ENCODE measurements around the gene SHISAL2B.

- TF ChIP-seq POLR2A (IDR thresholded peaks at IDR 0.05; ENCODE audit: low read depth, low read length): no peak
- TF ChIP-seq POLR2AphosphoS5 (IDR thresholded peaks at IDR 0.05; ENCODE audit: insufficient read depth, low read depth, low read length): no peak
- no peak for TF ChIP-seq CTCF (IDR thresholded peaks at IDR 0.05; ENCODE audit: extremely low read depth in 1 of 2, insufficient read depth in 1 of 2, low read depth in 1 of 2, low read length in 2 of 2)
- TF ChIP-seq EZH2 (IDR thresholded peaks at IDR 0.05; ENCODE audit: borderline replicate concordance, low read depth, low read length, severe bottlenecking): no peak
- TF ChIP-seq JUN (IDR thresholded peaks at IDR 0.05; ENCODE audit: borderline replicate concordance, insufficient read depth, insufficient read length, low read depth): no peak
- no peak for TF ChIP-seq FOS (IDR thresholded peaks at IDR 0.05; ENCODE audit: borderline replicate concordance, insufficient read depth, low read length)
- no peak for TF ChIP-seq MYC (IDR thresholded peaks at IDR 0.05; ENCODE audit: low read depth, low read length)
- TF ChIP-seq MAX (IDR thresholded peaks at IDR 0.05; ENCODE audit: insufficient read depth, insufficient read length): no peak
These were observed 988 bp downstream of the SHISAL2B start for GRCh38 chr5:64691291-64691690.

Measured in endothelial cell of umbilical vein (primary cell).